GM23338 (cell line): Measurements from ENCODE around the gene TENM4. TPM values are rescaled to one million over a fixed set of nuclear protein-coding genes. Genes with fewer than 3 reads are reported as not detected.

Experiments used
- ATAC-seq: fragments of 200-7000 bp; cut with Tn5 transposase; 3 replicates; pipeline ENCODE4 v1.9.1; 2020
- DNase-seq: peaks from one replicate; pipeline ENCODE4 v3.0.0-alpha.2; 2015; ENCODE audit warnings: low spot score
- H2AFZ ChIP-seq: fragments of 200-600 bp; sonication (generic); 2 replicates; pipeline ENCODE4 v1.8.0; 2016; ENCODE audit warnings: antibody characterized with exemption, mild to moderate bottlenecking, moderate library complexity
- H3F3A ChIP-seq: fragments of 200-600 bp; sonication (generic); replicated peaks from 2 replicates; pipeline ENCODE4 v1.8.0; 2017; ENCODE audit warnings: antibody characterized with exemption, mixed run types, low read depth
- H3K27ac ChIP-seq: fragments of 200-600 bp; sonication (generic); 2 replicates; pipeline ENCODE4 v1.6.1; 2016; ENCODE audit warnings: low read depth
- H3K27me3 ChIP-seq: fragments of 200-600 bp; sonication (generic); 2 replicates; pipeline ENCODE4 v1.8.0; 2016; ENCODE audit warnings: mild to moderate bottlenecking, mixed run types, moderate library complexity; ENCODE audit not compliant: insufficient read depth
- H3K36me3 ChIP-seq: fragments of 200-600 bp; sonication (generic); 2 replicates; pipeline ENCODE4 v1.8.0; 2016; ENCODE audit warnings: mild to moderate bottlenecking; ENCODE audit not compliant: insufficient read depth
- H3K4me1 ChIP-seq: fragments of 200-600 bp; sonication (generic); 2 replicates; pipeline ENCODE4 v1.8.0; 2016; ENCODE audit warnings: mild to moderate bottlenecking, moderate library complexity; ENCODE audit not compliant: insufficient read depth
- H3K4me2 ChIP-seq: fragments of 200-600 bp; sonication (generic); 2 replicates; pipeline ENCODE4 v1.7.1; 2017; ENCODE audit warnings: mixed run types
- H3K4me3 ChIP-seq: fragments of 200-600 bp; sonication (generic); 2 replicates; pipeline ENCODE4 v1.6.1; 2016; ENCODE audit warnings: mixed run types
- H3K79me2 ChIP-seq: fragments of 200-600 bp; sonication (generic); replicated peaks from 2 replicates; pipeline ENCODE4 v1.8.0; 2017; ENCODE audit warnings: mild to moderate bottlenecking; ENCODE audit not compliant: insufficient read depth
- H3K9me2 ChIP-seq: fragments of 200-600 bp; sonication (generic); 2 replicates; pipeline ENCODE4 v1.8.0; 2017; ENCODE audit not compliant: insufficient read depth
- H4K20me1 ChIP-seq: fragments of 200-600 bp; sonication (generic); replicated peaks from 2 replicates; pipeline ENCODE4 v1.8.0; 2017; ENCODE audit warnings: mild to moderate bottlenecking; ENCODE audit not compliant: insufficient read depth
- H3K27ac Mint-ChIP-seq: 2 replicates; pipeline ENCODE4 v1.8.0; 2020; ENCODE audit warnings: inconsistent platforms, mild to moderate bottlenecking, moderate library complexity, mixed read lengths
- H3K27me3 Mint-ChIP-seq: 3 replicates; pipeline ENCODE4 v1.8.0; 2022; ENCODE audit warnings: low read depth, mild to moderate bottlenecking, moderate library complexity, mixed read lengths, inconsistent platforms; ENCODE audit not compliant: insufficient read depth, poor library complexity
- H3K36me3 Mint-ChIP-seq: 3 replicates; pipeline ENCODE4 v1.8.0; 2021; ENCODE audit warnings: low read depth, mild to moderate bottlenecking, inconsistent platforms, moderate library complexity, mixed read lengths
- H3K4me1 Mint-ChIP-seq: 3 replicates; pipeline ENCODE4 v1.8.0; 2020; ENCODE audit warnings: mild to moderate bottlenecking, inconsistent platforms, mixed read lengths
- H3K4me3 Mint-ChIP-seq: 3 replicates; pipeline ENCODE4 v1.8.0; 2021; ENCODE audit warnings: moderate library complexity, mild to moderate bottlenecking, inconsistent platforms, mixed read lengths
- H3K9me3 Mint-ChIP-seq: 3 replicates; pipeline ENCODE4 v1.8.0; 2020; ENCODE audit warnings: moderate library complexity, mild to moderate bottlenecking, inconsistent platforms, mixed read lengths
- EZH2phosphoT487 ChIP-seq: fragments of 200-600 bp; sonication (generic); IDR thresholded peaks from one replicate; pipeline ENCODE4 v1.8.1; 2018; ENCODE audit warnings: antibody characterized with exemption; ENCODE audit not compliant: unreplicated experiment
- JUNB ChIP-seq: IDR thresholded peaks from one replicate; pipeline ENCODE4 v1.6.1; 2016; ENCODE audit warnings: antibody characterized with exemption; ENCODE audit not compliant: unreplicated experiment
- POLR2AphosphoS5 ChIP-seq: IDR thresholded peaks from 2 replicates; pipeline ENCODE4 v1.6.1; 2016; ENCODE audit warnings: antibody characterized with exemption, low read depth
- ZNF114 ChIP-seq: fragments of 250-450 bp; sonication (Bioruptor Pico); IDR thresholded peaks from 2 replicates; pipeline ENCODE4 v1.5.0; 2020; ENCODE audit warnings: mild to moderate bottlenecking, moderate library complexity
- polyA plus RNA-seq: library from polyadenylated mRNA; unstranded; fragments of >200 nt; fragmentation: Nextera tagmentation; extraction: Ambion mirVana; gene quantifications from 2 replicates; pipeline ENCODE4 v1.2.1, GENCODE V29; 2016
- total RNA-seq: library from RNA; depleted of rRNA; stranded (reverse); fragments of >200 nt; shearing (Covaris generic); gene quantifications from 2 replicates; pipeline ENCODE4 v1.2.3, GENCODE V29; 2014
- TF ChIP-seq, protein P1 (sequence below): fragments of 250-450 bp; sonication (Bioruptor Pico); IDR thresholded peaks from 2 replicates; pipeline ENCODE4 v1.5.0; 2020; ENCODE audit warnings: mild to moderate bottlenecking, moderate library complexity
- TF ChIP-seq, protein P2 (sequence below), 2 experiments: fragments of 200-600 bp in 1 of 2; sonication (generic) in 1 of 2; conservative IDR thresholded peaks; 2 replicates each; pipeline versions ENCODE4 v1.5.1 to v1.6.1; 2016 to 2017; ENCODE audit warnings: antibody characterized with exemption in 2 of 2, low read depth in 2 of 2, mild to moderate bottlenecking in 2 of 2, moderate library complexity in 1 of 2

TENM4 gene
- total and polyA plus RNA-seq, 2 experiments from 2014 or later: 7.3 TPM

DNA sequence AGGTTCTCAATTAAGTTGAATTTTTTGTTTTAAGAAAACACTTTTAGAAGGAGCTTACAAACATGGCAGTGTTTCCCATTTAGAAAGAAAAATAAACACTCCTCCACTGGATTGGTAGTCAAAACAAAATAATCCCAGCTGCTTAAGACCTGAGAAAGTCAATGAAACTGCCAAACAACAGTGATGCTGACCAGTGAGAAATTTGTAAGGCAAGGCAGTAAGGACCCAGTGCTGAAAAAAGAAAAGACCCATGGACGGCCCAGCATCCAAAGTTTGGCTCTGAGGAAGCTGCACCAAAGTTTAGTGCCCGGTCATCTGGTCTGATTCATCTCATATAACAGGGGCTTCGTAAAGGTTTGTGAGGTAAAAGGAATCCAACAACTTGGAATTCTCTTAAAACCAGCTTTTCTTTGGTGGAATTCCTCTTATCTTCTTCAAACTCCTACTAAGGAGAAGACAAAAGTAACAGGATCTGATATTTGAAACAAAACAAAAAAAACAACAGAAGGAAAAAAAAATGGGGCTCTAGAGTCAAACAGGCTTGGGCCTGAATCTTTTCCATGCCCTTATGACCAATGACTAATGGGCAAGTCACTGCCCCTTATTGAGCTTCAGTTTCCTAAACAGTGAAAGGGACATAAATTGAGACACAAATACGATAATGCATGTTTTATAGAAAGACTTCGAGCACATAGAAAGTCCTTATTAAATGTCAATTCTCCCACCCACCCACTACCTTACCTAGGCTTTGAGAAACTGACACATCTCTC, 483.2 kb downstream of the TENM4 start:
- Histone ChIP-seq H3K9me2 (no peaks in the 10 kb centered on the region), H3F3A (no peaks in the 10 kb centered on the region), H2AFZ (no peak overlapping the region), H3K36me3 (no peaks in the 10 kb centered on the region), H3K27ac (no peak overlapping the region), H3K4me3 (no peak overlapping the region), H3K27me3 (no peaks in the 10 kb centered on the region), H3K4me1 (peaks cover 17% of the 10 kb centered on the region), H3K4me2 (no peak overlapping the region), H4K20me1 (no peaks in the 10 kb centered on the region), H3K79me2 (no peaks in the 10 kb centered on the region)
- Mint-ChIP-seq H3K4me1 (peaks cover 28% of the 10 kb centered on the region), H3K27me3 (peaks cover 12% of the 10 kb centered on the region), H3K4me3 (no peak overlapping the region), H3K36me3 (no peaks in the 10 kb centered on the region), H3K9me3 (no peaks in the 10 kb centered on the region), H3K27ac (no peak overlapping the region)
- DNase-seq (no peak), ATAC-seq (no peak)
- TF ChIP-seq, protein P1, sequence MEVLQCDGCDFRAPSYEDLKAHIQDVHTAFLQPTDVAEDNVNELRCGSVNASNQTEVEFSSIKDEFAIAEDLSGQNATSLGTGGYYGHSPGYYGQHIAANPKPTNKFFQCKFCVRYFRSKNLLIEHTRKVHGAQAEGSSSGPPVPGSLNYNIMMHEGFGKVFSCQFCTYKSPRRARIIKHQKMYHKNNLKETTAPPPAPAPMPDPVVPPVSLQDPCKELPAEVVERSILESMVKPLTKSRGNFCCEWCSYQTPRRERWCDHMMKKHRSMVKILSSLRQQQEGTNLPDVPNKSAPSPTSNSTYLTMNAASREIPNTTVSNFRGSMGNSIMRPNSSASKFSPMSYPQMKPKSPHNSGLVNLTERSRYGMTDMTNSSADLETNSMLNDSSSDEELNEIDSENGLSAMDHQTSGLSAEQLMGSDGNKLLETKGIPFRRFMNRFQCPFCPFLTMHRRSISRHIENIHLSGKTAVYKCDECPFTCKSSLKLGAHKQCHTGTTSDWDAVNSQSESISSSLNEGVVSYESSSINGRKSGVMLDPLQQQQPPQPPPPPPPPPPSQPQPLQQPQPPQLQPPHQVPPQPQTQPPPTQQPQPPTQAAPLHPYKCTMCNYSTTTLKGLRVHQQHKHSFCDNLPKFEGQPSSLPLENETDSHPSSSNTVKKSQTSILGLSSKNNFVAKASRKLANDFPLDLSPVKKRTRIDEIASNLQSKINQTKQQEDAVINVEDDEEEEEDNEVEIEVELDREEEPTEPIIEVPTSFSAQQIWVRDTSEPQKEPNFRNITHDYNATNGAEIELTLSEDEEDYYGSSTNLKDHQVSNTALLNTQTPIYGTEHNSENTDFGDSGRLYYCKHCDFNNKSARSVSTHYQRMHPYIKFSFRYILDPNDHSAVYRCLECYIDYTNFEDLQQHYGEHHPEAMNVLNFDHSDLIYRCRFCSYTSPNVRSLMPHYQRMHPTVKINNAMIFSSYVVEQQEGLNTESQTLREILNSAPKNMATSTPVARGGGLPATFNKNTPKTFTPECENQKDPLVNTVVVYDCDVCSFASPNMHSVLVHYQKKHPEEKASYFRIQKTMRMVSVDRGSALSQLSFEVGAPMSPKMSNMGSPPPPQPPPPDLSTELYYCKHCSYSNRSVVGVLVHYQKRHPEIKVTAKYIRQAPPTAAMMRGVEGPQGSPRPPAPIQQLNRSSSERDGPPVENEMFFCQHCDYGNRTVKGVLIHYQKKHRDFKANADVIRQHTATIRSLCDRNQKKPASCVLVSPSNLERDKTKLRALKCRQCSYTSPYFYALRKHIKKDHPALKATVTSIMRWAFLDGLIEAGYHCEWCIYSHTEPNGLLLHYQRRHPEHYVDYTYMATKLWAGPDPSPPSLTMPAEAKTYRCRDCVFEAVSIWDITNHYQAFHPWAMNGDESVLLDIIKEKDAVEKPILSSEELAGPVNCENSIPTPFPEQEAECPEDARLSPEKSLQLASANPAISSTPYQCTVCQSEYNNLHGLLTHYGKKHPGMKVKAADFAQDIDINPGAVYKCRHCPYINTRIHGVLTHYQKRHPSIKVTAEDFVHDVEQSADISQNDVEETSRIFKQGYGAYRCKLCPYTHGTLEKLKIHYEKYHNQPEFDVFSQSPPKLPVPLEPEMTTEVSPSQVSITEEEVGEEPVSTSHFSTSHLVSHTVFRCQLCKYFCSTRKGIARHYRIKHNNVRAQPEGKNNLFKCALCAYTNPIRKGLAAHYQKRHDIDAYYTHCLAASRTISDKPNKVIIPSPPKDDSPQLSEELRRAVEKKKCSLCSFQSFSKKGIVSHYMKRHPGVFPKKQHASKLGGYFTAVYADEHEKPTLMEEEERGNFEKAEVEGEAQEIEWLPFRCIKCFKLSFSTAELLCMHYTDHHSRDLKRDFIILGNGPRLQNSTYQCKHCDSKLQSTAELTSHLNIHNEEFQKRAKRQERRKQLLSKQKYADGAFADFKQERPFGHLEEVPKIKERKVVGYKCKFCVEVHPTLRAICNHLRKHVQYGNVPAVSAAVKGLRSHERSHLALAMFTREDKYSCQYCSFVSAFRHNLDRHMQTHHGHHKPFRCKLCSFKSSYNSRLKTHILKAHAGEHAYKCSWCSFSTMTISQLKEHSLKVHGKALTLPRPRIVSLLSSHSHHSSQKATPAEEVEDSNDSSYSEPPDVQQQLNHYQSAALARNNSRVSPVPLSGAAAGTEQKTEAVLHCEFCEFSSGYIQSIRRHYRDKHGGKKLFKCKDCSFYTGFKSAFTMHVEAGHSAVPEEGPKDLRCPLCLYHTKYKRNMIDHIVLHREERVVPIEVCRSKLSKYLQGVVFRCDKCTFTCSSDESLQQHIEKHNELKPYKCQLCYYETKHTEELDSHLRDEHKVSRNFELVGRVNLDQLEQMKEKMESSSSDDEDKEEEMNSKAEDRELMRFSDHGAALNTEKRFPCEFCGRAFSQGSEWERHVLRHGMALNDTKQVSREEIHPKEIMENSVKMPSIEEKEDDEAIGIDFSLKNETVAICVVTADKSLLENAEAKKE (CRISPR knock-in tag): no peak
- TF ChIP-seq, protein P2, sequence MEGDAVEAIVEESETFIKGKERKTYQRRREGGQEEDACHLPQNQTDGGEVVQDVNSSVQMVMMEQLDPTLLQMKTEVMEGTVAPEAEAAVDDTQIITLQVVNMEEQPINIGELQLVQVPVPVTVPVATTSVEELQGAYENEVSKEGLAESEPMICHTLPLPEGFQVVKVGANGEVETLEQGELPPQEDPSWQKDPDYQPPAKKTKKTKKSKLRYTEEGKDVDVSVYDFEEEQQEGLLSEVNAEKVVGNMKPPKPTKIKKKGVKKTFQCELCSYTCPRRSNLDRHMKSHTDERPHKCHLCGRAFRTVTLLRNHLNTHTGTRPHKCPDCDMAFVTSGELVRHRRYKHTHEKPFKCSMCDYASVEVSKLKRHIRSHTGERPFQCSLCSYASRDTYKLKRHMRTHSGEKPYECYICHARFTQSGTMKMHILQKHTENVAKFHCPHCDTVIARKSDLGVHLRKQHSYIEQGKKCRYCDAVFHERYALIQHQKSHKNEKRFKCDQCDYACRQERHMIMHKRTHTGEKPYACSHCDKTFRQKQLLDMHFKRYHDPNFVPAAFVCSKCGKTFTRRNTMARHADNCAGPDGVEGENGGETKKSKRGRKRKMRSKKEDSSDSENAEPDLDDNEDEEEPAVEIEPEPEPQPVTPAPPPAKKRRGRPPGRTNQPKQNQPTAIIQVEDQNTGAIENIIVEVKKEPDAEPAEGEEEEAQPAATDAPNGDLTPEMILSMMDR (conservative IDR thresholded peaks at IDR 0.05; ENCODE audit: low read depth in 2 of 2): no peak
- TF ChIP-seq JUNB: no peak
- TF ChIP-seq ZNF114 (CRISPR knock-in tag): no peak
- no peak for TF ChIP-seq EZH2phosphoT487
- TF ChIP-seq POLR2AphosphoS5: no peak
